Esophagus squamous epithelium (tissue), 4 donors: ENCODE data around the gene SPTBN4.
"Not testable (repeated sequence)": the region's sequence is repeated elsewhere in the genome, so short reads cannot be mapped to it uniquely, and the experiment has no call there.

ENCODE experiments used
- CTCF ChIP-seq, 6 experiments: fragments of 450-650 bp in 4 of 6; fragments of 200-600 bp in 2 of 6; sonication (generic) in 2 of 6; IDR thresholded peaks; one replicate each; pipeline ENCODE4 v1.5.1; 2016 to 2019; ENCODE audit warnings: antibody characterized with exemption in 6 of 6, mild to moderate bottlenecking in 4 of 6, moderate library complexity in 4 of 6
- POLR2A ChIP-seq, 4 donors: fragments of 450-650 bp; IDR thresholded peaks; one replicate each; pipeline ENCODE4 v1.6.1; 2017; ENCODE audit warnings: antibody characterized with exemption in 4 of 4, mild to moderate bottlenecking in 4 of 4, moderate library complexity in 3 of 4

GRCh38 chr19:40546153-40546841, 79.5 kb downstream of the SPTBN4 start:
- not testable (repeated sequence) for TF ChIP-seq CTCF, POLR2A (IDR thresholded peaks at IDR 0.05)
